Measurements from ENCODE around the gene ZNF639.

DNA sequence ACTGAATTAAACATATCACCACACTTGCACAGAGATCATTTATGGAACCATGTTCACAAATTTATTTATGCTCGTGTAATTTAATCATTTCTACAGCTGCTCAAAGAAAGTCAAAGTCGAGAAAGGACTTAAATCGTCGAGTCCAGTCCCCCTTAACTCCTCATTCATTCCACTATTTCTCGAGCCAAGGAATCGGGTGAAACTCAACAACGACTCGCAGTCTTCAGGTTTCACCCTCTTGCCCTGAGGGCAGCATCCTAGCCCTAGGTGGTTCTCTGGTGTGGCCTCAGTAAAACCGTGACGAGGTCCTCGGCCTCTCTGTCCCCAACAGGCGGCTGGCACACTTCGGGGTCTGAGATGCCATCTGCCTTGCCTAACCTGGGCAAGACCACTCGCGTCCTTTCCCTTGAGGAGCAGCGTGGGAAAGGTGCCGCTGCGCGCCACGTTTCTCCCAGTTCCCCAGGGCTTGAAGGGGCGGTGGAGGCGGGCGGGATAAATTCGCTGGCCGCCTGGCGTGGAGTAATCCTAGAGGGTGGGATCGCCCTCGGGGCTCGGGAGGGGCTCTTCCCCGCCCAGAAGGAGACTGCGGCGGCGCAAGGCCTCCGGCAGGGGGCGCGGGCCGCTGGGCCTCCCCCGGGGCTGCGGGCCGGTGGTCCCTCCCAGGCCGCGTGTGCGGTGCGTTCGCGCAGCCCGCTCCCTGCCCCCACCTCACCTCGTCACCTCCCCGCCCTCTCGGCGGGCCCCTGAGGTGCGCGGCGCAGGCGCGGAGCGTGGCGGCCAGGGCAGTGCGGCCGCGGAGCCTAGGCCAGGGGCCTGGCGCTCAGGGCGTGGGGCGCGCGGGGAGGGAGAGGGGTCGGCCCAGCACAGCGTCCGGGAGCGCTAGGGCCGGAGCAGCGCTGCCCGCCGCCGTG is at the start of gene ZNF639:
- TF ChIP-seq YY1 (IDR thresholded peaks at IDR 0.05; ENCODE audit: insufficient read depth, insufficient read length): no peak
- no peak for TF ChIP-seq ZNF274 (IDR thresholded peaks at IDR 0.05; ENCODE audit: low read depth, low read length)
